Caki2 (cell line): ENCODE results near the gene PLCXD3. TPM values are rescaled to one million over a fixed set of nuclear protein-coding genes. Genes with fewer than 3 reads are reported as not detected.
"Not testable (repeated sequence)": the region's sequence is repeated elsewhere in the genome, so short reads cannot be mapped to it uniquely, and the experiment has no call there.

Source experiments
- DNase-seq: peaks from one replicate; pipeline ENCODE4 v3.0.0-alpha.2; 2015; ENCODE audit warnings: low read depth
- in situ Hi-C: cut with HindIII; loops from 2 replicates; pipeline ENCODE4 v1.10.0; 2016; ENCODE audit warnings: low sequenced_read_pairs, low pct_unique_long_range_greater_than_20kb, mixed read lengths
- total RNA-seq: library from RNA; depleted of rRNA; stranded (reverse); fragments of >200 nt; shearing (Covaris generic); gene quantifications from 2 replicates; pipeline ENCODE4 v1.2.3, GENCODE V29; 2014; ENCODE audit warnings: low replicate concordance

PLCXD3 gene
- total RNA-seq, 1 experiment from 2014 or later: 0.07 TPM

DNA sequence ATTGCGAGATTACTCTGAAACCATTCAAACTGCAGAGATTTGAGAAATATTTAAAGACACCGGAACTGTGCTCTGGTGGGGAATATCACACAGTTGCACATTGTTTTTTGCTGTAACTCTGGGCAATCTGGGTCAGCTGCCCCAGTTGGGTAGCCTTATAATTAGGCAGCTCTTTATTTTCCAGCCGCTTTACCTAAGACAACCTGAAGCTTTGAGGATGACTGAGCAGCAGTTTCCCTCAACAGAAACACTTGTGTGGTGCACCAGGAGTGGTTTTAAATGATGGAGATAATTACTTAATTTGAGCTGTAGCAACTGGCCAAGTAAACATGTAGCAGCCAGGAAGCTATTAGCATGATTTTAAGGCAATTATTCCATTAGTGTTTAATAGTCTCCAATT is 2.9 kb downstream of the PLCXD3 start:
- in situ Hi-C loops: no loop called here
- no peak for DNase-seq

DNA sequence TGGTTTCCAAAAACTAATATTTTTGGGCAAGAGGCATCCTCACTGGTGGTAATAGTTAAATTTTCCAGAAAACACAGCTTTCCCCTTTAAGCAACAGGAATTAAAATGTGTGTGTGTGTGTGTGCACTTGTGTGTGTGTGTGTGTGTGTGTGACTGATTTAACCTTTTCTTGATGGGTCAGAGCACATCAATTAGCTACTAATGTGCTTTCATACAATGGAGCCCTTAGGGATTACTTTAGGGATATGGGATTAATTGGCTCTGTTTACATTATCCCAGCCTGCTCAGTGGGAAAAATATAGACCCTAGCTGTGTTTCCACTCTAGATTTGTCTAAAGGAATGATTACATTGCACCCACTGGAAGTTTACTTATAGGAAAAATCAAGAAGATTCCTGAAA is 6.5 kb downstream of the PLCXD3 start:
- in situ Hi-C loops: no loop called here
- DNase-seq: no peak

DNA sequence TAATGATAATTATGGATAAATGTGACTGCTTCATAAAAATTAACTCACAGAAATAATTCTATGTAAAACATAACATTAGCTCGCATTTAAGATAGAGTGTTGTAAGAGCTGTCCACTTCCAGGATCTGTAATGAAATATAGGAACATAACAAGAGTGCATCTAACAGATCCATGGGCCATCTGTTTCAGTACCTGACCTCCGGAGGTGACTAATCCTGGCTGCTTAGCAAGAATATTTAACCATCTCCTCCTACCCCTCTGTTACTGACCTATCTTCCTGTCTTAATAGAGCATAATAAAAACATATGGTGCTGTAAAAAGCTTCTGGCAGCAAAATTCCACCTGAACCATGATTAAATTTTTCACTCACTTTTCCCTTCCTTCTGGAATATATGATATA is 7.1 kb downstream of the PLCXD3 start:
- no peak for DNase-seq
- in situ Hi-C loops: no loop called here

DNA sequence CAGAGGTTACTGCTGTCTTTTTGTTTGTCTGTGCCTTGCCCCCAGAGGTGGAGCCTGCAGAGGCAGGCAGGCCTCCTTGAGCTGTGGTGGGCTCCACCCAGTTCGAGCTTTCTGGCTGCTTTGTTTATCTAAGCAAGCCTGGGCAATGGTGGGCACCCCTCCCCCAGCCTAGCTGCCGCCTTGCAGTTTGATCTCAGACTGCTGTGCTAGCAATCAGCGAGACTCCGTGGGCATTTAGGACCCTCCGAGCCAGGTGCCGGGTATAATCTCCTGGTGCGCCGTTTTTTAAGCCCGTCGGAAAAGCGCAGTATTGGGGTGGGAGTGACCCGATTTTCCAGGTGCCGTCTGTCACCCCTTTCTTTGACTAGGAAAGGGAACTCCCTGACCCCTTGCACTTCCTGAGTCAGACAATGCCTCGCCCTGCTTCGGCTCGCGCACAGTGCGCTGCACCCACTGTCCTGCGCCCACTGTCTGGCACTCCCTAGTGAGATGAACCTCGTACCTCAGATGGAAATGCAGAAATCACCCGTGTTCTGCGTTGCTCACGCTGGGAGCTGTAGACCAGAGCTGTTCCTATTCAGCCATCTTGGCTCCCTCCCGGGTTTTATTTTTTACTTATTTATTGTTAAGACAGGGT is 16.8 kb downstream of the PLCXD3 start:
- in situ Hi-C loops: not testable (repeated sequence)

DNA sequence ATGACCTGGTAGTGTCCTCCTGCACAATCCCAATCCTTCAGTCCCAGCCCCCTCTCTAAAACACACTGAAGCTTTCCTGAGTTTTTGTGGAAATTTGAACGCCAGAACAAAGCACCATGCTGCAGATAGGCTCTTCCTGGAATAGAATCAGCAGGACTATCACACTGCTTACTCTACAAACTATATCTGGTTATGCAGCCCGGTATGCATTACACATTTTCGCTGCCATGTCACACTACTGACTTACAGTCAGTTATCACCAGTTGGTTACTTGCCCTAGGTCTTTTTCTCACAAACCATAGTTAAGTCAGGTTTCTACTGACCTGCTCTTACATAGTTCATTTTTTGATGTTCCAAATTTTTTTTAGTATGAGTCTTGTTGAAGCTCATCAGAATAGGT is 24.9 kb downstream of the PLCXD3 start:
- DNase-seq: no peak
- in situ Hi-C loops: no loop called here

More for the DNA sequence above, 16.8 kb downstream of the PLCXD3 start:
- DNase-seq: not testable (repeated sequence)

DNA sequence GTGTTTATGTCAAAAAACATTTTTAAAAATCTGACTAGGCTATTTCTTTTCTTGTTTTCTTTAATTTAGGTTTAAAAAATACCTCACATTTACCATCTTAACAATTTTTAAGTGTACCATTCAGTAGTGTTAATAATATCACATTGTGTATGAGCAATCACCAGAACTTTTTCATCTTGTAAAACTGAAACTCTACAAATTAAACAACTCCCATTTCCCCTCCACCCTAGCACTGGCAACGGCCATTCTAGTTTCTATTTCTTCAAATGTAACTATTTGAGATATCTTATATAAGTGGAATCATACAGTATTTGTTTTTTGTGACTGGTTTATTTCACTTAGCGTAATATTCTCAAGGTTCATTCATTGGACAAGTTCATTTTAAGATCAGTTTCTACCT is 27.7 kb downstream of the PLCXD3 start:
- in situ Hi-C loops: no loop called here
- DNase-seq: no peak

DNA sequence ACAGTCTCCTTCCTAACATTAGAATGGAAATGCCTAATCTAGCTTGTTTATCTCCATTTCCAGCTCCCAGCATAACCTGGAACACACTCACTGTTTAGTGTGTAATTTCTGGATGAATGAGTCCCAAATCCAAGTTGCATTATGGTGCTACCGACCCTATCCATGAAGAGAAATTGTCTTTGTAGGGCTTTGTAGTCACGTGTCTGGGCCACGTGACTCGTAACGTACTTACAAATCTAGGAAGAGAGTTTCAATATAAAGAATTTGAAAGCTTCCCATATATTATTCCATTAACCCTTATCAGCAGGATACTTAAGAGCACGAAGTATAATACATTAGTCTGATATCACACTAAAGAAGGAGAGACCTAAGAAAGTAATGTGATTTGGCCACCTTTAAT is 28.2 kb downstream of the PLCXD3 start:
- no peak for DNase-seq
- in situ Hi-C loops: no loop called here

DNA sequence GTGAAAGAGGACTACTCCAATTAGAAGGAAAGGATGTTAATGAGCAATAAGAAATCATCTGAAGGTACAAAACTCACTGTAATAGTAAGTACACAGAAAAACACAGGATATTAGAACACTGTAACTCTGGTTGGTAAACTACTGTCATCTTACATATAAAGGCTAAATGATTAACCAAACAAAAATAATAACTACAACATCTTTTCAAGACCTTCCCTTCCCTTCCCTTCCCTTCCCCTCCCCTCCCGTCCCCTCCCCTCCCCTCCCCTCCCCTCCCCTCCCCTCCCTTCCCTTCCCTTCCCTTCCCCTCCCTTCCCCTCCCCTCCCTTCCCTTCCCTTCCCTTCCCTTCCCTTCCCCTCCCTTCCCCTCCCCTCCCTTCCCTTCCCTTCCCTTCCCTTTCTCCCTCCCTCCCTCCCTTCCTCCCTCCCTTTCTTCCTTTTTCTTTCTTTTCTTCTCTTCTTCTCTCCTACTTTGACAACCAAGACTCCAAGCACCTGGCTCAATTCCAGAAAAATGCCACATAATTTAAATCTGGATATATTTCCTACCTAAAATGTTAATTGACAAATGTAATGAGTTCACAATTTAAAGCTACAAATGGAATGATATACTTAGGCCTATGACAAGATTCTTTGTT is 38.7 kb downstream of the PLCXD3 start:
- DNase-seq, in situ Hi-C loops: not testable (repeated sequence)

DNA sequence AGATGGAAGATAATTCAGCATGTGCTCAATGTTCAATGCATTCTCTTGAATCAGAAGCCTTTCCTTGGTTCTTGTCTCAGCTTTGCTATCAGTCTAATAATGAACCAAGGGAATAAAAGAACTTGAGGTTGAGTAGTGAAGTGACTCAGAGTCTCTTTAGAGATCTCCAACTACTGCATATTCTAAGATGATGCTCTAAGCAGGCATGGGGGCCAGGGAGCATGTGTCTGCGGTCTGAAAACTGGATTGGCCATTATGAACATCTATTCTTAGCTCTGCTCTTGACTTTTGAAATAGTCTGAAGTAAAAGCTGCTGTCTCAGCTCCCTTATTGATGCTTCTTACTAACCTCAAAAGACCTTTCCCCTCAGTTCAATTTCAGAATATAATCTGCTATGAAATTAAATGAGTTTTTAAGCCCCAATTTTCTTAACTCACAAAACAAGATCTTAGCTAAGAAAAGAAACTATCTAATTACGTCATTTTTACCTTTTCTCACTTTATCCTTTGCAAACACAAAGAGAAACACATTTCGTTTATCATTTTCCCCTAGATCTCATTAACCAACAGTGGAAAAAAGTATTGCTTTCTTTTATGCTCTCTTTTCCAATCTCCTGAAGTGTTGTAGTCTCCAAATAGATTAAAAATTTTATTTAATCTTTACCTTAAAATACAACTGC is 44.8 kb downstream of the PLCXD3 start:
- no peak for DNase-seq

DNA sequence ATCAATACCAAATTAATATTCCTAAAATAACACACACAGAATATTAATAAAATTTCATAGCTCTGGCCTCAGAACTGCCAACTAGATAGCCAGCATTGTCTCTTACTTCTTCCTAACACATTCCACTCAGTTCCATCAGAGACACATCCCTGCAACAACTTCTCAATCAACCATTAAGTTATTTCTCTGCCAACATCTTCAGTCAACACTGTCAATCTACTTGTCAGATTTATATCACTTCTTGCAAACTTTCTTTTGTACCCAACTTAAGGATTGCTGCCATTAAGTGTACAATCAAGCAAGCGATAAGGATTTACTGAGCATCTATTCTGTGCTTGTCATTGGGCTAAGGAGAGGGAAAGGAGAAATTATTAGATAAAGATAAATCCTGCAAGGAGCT is 50.8 kb downstream of the PLCXD3 start:
- no peak for DNase-seq
- in situ Hi-C loops: no loop called here

More for the DNA sequence above, 44.8 kb downstream of the PLCXD3 start:
- in situ Hi-C loops: no loop called here

DNA sequence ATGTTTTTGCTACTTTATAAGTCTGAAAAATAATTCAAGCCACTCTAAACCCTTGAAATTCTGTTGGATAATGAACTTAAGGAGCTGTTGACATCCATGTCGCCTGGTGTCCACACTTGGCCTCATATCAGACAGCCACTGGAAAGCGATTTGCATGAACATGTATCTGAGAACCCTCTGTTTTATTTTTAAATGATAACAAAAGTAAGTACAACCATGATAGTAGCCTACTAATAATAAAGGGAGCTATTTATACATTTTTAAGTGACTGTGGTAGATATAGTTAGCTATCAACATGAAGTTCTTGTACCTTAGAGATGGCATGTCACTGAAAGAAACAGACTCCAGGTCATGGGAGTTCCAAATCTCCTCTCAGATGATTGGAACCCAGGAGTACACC is 53.3 kb downstream of the PLCXD3 start:
- DNase-seq: no peak
- in situ Hi-C loops: no loop called here

DNA sequence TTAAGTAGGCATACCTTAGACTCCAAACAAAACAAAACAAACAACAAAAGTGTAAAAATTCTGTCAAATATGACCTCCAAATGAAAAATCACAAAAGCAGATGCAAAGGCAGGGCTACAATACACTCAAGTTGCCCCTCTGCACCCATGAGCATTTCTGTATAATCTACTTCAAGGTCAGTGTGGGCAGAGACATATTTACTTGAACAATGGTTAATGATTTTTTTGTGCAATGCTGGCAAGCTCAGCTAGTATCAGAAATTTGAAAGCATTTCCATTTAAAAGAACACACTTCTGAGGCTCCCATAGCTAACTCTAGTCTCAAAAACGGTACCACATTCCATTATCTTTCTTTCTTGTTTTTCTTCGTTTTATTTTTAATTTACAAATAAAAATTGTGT is 57.9 kb downstream of the PLCXD3 start:
- in situ Hi-C loops: no loop called here

DNA sequence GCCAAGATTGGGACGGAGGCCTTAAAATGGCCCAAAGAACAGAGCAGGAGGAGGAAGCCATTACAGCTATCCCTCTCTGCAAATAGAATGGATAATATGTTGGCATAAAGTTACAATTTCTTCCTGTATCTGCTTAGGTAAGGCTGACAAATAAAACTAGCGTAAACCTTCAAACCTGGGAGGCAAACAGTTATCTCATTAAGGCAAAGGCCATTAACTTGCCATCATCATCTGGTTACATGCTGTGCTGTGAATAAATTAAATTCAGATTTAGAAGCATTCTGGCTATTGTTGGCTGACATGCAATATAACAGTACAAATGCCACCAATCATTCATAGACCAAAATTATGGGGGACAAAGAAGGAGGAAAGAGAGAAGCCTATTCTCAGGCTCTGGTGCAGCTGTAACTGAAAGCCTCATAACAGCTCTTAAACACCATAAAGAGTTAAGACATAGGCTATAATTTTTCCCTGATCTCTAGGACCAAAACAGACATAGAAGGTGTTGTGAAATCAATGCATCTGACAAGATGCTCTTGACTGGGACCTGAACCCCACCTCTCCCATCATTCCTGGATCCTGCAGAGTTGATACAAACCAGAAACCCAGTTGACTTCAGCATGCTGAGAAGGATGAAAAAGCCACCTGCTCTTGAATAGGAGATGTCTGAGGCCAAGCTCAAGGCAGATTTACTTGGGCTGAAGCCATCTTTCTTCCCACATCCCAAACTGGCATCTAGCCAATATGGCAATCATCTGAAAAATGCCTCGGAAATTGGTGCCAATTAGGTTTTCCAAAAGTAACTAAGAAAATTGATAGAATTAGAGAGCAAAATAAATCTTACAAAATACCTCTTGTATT is 62.5 kb downstream of the PLCXD3 start:
- in situ Hi-C loops: no loop called here

More for the DNA sequence above, 57.9 kb downstream of the PLCXD3 start:
- no peak for DNase-seq

DNA sequence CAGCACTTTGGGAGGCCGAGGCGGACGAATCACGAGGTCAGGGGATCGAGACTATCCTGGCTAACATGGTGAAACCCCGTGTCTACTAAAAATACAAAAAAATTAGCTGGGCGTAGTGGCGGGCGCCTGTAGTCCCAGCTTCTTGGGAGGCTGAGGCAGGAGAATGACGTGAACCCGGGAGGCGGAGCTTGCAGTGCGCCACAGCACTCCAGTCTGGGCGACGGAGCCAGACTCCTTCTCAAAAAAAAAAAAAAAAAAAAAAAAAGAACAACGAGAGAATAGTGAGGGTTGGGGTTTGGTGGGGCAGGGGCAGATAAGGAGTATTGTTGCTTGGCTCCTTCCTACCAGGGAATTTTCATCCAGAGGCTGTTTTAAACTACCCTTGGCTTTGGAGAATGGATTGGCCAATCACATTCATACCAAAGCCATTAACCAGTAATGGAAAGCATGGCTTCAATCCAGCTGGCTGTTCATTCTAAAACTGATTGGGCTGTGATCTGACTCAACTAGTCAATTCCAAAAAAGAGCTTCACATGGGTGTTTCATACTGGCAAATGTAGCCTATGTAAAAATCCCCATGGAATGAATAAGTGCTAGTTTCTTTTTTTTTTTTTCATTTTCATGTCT is 64.4 kb downstream of the PLCXD3 start:
- in situ Hi-C loops: no loop called here
- no peak for DNase-seq

More for the DNA sequence above, 62.5 kb downstream of the PLCXD3 start:
- DNase-seq: no peak

DNA sequence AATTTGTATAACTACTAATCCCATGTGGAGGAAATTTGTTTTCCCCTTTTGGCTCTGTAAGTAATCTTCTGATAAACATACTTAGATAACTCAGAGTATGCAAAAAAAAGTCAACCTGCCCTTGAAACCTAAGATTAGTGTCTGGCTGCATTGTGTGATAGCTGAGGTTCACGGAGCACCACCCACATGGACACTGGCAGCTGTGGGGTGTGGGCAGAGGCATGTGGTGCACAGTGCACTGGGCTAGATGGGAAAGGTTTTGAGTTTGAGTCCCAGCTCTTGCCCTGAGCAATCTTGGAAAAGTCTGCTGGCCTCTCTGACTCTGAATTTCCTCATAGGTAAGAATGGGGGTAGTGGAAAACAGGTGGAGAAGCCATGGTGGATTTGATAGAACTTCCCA is 75.1 kb downstream of the PLCXD3 start:
- in situ Hi-C loops: no loop called here
- no peak for DNase-seq

DNA sequence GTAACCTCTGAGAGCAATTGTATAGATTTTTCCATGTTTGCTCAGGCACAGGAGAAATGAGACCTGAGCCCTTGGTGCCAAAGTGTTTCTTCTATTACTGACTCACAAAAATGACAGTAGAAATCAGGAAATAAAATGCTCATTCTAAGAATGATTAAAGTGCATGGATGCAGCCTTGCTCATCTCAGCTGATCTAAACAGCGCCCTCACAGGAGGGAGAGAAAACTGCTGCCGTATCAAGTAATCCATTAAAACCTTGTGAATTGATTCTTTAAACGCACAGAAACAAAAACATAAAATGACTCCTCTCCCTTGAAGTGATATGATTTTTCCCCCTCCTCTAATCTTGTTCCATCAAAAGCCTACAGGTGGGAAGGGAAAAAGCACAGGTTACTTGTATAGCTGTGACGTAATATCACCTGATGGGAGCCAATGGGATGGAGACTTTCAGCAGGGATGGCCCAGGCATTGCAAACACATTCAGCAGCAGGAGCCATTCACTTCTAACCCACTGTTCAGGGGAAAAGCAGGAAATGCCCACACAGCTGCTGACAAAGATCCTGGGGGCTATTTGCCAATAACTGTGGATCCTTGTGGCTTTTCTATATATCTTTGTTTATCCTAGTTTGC is 76.7 kb downstream of the PLCXD3 start:
- DNase-seq: peak; percentile 8
- in situ Hi-C loops: no loop called here

DNA sequence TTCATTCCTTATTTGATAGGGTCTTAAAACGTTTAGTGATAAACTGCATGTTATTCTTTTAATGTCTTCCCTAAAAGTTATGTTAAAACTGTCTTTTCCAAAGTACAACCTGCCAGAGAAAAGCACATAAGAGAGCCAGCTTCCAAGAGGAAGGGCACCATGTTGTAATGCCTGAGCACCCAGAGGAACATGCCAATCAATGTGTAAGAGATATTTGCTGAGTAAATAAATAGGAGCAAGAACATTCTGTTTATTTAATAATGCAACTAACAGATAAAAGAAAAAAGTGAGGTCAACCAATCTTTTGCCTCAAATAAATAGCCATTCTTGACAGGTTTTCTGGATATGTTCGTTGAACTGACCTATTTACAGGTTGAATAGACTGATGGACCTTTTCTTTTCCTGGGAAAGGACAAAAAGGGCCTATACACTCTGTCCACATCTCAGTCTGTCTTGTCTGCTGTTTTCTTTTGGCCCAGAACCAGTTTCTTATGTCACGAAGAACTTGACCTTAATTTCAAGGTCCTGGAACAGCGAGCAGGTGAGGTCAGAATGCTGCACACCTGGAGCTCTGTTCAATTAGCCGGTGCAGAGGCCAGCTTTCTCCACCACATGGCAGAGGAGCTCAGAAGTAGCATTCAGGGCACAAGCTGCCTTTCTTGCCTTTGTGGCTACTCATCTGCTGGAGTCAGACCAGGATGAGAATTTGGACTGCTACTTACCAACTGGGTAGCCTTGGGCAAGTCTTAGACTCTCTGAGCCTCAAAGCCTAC is 77.7 kb downstream of the PLCXD3 start:
- no peak for DNase-seq
- in situ Hi-C loops: no loop called here
